ENCODE data around the gene ERVH48-1.
"Not testable (repeated sequence)": the region's sequence is repeated elsewhere in the genome, so short reads cannot be mapped to it uniquely, and the experiment has no call there.

The ERVH48-1 gene

DNA sequence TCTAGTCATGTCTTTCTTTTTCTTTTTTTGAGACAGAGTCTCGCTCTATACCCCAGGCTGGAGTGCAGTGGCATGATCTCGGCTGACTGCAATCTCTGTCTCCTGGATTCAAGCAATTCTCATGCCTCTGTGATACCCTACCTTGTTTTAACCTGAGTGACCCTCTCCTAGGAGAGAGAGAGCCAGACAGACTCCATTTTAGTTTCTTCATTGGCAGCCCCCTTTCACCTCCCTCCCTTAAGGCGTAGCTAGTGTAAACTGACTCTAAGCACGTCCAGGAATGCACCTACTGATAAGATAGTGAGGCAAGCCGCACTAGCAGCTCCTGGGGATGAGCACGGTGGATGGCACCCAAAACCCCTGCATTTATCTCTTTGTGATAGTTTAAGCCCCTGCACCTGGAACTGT lies 43.8 kb upstream of the ERVH48-1 start:
- TF ChIP-seq, protein P1, sequence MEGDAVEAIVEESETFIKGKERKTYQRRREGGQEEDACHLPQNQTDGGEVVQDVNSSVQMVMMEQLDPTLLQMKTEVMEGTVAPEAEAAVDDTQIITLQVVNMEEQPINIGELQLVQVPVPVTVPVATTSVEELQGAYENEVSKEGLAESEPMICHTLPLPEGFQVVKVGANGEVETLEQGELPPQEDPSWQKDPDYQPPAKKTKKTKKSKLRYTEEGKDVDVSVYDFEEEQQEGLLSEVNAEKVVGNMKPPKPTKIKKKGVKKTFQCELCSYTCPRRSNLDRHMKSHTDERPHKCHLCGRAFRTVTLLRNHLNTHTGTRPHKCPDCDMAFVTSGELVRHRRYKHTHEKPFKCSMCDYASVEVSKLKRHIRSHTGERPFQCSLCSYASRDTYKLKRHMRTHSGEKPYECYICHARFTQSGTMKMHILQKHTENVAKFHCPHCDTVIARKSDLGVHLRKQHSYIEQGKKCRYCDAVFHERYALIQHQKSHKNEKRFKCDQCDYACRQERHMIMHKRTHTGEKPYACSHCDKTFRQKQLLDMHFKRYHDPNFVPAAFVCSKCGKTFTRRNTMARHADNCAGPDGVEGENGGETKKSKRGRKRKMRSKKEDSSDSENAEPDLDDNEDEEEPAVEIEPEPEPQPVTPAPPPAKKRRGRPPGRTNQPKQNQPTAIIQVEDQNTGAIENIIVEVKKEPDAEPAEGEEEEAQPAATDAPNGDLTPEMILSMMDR (IDR thresholded peaks at IDR 0.05; ENCODE audit: low read depth, low read length, missing control alignments), result no peak
- Histone ChIP-seq H3K4me3 (ENCODE audit: low read depth, low read length) (no peak overlapping the region), H3K27me3 (replicated peaks) (no peaks in the 10 kb centered on the region), H3K27ac (no peak overlapping the region), H3K36me3 (replicated peaks) (no peaks in the 10 kb centered on the region)
- in situ Hi-C loops (cut with HindIII; ENCODE audit: low pct_ligation_motif_present, low sequenced_read_pairs), result no loop called here
- DNase-seq, result no peak

DNA sequence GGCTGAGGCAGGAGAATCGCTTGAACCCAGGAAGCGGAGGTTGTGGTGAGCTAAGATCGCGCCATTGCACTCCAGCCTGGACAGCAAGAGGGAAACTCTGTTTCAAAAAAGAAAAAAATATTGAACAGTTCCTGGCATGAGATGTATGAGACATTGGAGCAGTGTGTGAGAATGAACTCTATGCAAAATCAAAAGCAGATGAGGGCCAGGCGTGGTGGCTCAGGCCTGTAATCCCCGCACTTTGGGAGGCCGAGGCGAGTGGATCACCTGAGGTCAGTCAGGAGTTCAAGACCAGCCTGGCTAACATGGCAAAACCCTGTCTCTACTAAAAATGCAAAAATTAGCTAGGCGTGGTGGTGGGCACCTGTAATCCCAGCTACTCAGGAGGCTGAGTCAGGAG lies 42.2 kb upstream of the ERVH48-1 start:
- DNase-seq; H3K4me3 ChIP-seq (ENCODE audit: low read depth, low read length); H3K27me3 ChIP-seq (replicated peaks); H3K27ac ChIP-seq; in situ Hi-C loops (cut with HindIII; ENCODE audit: low pct_ligation_motif_present, low sequenced_read_pairs); H3K36me3 ChIP-seq (replicated peaks): not testable (repeated sequence)

DNA sequence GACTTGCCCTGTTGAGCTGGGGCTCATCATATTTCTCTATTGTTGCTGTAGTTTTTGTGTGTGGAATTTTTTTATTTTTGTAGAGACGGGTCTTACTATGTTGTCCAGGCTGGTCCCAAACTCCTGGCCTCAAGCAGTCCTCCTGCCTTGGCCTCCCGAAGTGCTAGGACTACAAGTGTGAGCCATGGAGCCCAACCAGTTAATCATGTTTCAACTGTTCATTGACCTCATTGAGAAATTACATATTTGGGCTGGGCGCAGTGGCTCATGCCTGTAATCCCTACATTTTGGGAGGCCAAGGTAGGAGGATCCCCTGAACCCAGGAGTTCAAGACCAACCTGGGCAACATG lies 39.8 kb upstream of the ERVH48-1 start:
- H3K27ac ChIP-seq, result no peak overlapping the region
- no peak for DNase-seq
- no peaks in the 10 kb centered on the region for H3K36me3 ChIP-seq (replicated peaks)
- no peaks in the 10 kb centered on the region for H3K27me3 ChIP-seq (replicated peaks)
- TF ChIP-seq, protein P1 (IDR thresholded peaks at IDR 0.05; ENCODE audit: low read depth, low read length, missing control alignments), result no peak
- in situ Hi-C loops (cut with HindIII; ENCODE audit: low pct_ligation_motif_present, low sequenced_read_pairs), result no loop called here
- no peak overlapping the region for H3K4me3 ChIP-seq (ENCODE audit: low read depth, low read length)

DNA sequence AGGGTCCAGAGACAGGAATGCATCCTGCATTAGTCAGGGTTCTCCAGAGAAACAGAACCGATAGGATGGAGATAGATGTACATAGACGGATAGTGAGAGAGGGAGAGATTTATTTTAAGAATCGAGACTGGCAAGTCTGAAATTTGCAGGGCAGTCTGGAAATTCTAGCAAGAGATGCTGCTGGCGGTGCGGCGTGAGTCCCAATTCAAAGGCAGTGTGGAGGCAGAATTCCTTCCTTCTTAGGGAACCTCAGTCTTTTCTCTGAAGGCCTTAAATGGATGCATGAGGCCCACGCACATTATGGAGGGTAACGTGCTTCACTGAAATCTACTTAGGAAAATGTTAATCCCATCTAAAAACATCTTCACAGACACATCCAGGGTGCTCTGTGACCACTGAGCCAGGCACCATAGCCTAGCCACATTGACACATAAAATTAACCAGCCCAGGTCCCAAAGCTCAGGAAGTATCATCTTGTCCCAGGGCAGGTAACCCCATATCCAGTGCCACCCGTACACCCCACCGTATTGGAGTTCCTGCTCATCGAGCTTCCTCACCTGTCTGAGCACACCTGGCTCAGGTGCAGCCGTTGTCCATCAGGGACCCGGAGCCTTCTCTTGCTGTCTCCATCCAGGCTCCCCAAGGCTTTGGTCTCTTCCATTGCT lies 39.2 kb upstream of the ERVH48-1 start:
- TF ChIP-seq, protein P1 (IDR thresholded peaks at IDR 0.05; ENCODE audit: low read depth, low read length, missing control alignments), result no peak
- Histone ChIP-seq H3K27ac (no peak overlapping the region), H3K4me3 (ENCODE audit: low read depth, low read length) (no peak overlapping the region), H3K36me3 (replicated peaks) (no peaks in the 10 kb centered on the region), H3K27me3 (replicated peaks) (no peaks in the 10 kb centered on the region)
- DNase-seq, result no peak
- in situ Hi-C loops (cut with HindIII; ENCODE audit: low pct_ligation_motif_present, low sequenced_read_pairs), result no loop called here

DNA sequence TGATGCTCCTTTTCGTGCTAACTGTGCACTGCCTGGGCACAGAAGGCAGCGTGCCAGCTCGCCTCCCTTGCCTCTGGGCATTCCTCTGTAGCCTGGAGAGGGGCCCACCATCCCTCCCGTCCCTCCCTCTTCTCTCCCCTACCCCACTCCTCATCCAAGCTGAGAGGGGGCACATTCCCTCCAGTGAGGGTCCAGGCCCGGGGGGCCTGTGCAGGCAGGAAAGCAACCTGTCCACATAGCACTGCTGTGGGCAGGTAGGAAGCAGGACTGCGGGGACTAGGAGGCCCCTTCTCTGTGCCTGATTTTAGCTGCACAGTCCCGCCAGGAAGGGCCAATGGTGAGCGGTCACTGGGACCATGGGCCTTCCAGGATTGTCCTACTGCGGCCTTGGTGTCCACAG lies 38.7 kb upstream of the ERVH48-1 start:
- DNase-seq, result no peak
- in situ Hi-C loops (cut with HindIII; ENCODE audit: low pct_ligation_motif_present, low sequenced_read_pairs), result no loop called here
- no peak overlapping the region for H3K4me3 ChIP-seq (ENCODE audit: low read depth, low read length)
- H3K27me3 ChIP-seq (replicated peaks), result no peaks in the 10 kb centered on the region
- no peak overlapping the region for H3K27ac ChIP-seq
- TF ChIP-seq, protein P1 (IDR thresholded peaks at IDR 0.05; ENCODE audit: low read depth, low read length, missing control alignments), result no peak
- no peaks in the 10 kb centered on the region for H3K36me3 ChIP-seq (replicated peaks)

DNA sequence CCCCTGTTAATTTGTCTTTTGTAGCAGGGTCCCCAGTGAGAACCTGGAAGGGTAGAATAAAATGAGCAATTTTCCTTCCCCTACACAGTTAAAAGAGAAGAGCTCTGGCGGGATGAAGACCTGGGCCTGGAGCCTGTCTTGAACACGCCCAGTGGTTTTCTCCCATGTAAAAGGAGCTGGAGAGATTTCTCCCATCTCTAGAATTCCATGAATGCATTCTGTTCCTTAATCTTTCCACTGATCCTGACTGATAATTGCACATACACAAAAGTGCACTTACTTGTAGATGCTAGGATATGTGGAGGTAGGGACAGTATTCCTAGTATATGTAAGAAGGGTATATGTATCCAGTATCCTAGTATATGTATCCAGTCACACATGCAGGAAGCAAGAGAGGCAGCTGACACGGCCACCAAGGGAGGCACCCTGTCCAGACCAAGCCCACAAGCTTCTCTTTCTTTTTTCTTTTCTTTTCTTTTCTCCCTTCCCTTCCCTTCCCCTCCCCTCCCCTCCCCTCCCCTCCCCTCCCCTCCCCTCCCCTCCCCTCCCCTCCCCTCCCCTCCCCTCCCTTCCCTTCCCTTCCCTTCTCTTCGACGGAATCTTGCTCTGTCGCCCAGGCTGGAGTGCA lies 37.1 kb upstream of the ERVH48-1 start:
- no peak for DNase-seq
- H3K27me3 ChIP-seq (replicated peaks), result no peaks in the 10 kb centered on the region
- no peak overlapping the region for H3K4me3 ChIP-seq (ENCODE audit: low read depth, low read length)
- H3K27ac ChIP-seq, result no peak overlapping the region
- in situ Hi-C loops (cut with HindIII; ENCODE audit: low pct_ligation_motif_present, low sequenced_read_pairs), result no loop called here
- TF ChIP-seq, protein P1 (IDR thresholded peaks at IDR 0.05; ENCODE audit: low read depth, low read length, missing control alignments), result no peak
- no peaks in the 10 kb centered on the region for H3K36me3 ChIP-seq (replicated peaks)
